Stimulated activated CD8-positive, alpha-beta memory T cell treated with anti-CD3 and anti-CD28 coated beads, Interleukin-12 subunit alpha, Interleukin-12 subunit beta, amount 100 ng/mL, for 1 hour (primary cell): ENCODE data around the gene LCN9.

Experiments
- DNase-seq: peaks from one replicate; pipeline ENCODE4 v3.0.0-alpha.2; 2020; ENCODE audit warnings: low read depth

Gene LCN9

DNA sequence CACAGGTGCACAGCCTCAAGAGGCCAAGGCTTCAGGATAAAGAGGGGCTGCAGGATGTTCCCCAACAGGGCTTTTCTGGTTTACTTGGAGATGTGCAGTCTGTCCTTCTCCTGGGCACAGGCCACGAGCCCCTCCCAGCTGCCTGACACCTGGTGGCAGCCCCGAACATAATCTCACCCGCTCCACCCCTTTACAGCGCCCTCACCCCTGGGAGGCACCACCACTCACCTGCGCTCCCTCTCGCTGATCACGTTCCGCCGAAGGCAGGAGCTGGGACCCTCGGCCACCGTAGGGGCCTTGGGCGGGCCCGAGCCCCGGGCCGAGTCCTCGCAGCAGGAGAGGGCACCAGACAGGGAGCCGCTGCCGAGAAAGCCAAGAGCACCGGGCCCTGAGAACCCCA, 35.7 kb downstream of the LCN9 start:
- DNase-seq = no peak

DNA sequence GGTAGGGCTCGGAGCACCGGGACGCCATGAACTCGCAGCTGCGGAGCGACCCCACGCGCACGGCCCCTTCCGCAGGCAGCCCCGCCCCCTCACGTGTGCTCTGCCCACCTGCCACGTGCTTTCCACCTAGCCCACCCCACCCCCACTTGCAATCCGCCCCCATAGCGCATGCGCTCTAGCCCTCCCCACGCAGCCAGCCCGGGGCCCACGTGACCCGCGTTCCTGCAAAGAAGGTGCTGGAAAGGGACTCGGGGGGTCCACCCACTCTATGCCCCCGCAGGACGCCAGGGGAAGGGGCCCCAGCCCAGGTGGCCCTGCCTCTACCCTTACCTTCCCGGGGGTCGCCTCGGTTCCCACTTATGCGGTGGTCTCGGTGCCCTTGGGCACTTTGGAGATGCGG, 36.3 kb downstream of the LCN9 start, which contains the start of gene SOHLH1:
SOHLH1 (minus strand) TSS at position 42 of the 400 bp plus-strand sequence; CDS start at position 28, 14 bp downstream.
- DNase-seq = no peak

DNA sequence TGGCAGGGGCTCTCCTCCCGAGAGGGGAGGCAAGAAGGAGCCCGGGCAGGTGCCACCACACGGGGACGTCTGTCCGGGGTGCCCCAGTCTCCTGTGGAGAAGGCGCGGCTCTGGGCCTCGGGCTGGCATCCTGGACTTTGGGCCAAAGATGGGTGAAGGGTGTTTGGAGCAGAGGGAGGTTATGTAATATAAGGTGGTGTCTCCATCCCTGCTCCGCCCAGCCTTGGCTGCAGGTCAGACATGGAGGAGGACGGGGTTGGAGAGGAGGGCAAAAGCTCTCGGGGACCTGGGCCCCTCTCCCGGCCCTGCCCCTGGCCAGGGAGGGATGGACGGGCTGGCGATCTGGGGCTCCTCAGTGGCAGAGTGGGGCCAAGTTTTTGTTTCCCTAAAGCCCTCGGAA, 37.4 kb downstream of the LCN9 start:
- no peak for DNase-seq

DNA sequence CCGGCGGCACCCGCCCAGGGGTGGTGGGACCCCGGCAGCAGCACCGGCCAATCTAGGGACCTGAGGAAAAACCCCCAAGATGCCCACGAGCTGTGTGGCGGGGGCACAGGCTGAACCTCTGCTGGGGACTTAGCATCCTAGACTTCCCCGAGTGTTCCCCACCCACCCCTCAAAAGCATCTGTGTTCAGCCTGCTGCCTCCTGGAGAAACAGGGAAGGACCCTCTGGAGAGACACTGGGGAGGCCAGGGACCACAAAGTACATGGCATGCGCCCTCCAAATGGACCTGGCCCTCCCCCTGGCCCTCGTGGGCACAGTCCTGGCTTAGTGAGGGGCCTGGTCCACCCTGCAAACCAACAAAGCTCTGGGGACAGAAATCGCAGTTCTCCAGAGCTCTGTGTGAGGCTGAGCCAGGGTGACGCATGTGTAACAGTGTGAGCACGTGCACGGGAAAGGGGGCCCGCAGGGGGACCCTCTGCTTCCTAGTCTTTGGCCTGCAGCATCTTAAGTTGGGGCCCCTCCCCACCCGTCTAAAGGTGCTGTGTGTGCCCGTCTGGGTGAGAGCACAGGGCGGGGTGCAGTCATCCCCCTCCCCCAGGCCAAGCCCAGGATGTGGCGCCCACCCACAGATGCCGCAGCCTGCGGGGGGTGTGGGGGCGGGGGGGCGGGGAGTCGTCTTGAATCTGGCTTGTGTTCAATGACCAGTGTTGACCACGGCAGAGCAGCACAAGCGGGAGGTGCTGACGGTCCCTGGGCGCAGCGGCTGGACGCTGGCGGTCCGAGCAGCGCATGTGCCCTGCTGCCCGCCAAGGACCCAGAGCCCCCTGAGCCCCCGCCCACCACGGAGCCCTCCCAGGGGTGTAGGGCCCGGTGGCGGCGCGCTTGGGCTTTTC, 38.2 kb downstream of the LCN9 start:
- DNase-seq = no peak

DNA sequence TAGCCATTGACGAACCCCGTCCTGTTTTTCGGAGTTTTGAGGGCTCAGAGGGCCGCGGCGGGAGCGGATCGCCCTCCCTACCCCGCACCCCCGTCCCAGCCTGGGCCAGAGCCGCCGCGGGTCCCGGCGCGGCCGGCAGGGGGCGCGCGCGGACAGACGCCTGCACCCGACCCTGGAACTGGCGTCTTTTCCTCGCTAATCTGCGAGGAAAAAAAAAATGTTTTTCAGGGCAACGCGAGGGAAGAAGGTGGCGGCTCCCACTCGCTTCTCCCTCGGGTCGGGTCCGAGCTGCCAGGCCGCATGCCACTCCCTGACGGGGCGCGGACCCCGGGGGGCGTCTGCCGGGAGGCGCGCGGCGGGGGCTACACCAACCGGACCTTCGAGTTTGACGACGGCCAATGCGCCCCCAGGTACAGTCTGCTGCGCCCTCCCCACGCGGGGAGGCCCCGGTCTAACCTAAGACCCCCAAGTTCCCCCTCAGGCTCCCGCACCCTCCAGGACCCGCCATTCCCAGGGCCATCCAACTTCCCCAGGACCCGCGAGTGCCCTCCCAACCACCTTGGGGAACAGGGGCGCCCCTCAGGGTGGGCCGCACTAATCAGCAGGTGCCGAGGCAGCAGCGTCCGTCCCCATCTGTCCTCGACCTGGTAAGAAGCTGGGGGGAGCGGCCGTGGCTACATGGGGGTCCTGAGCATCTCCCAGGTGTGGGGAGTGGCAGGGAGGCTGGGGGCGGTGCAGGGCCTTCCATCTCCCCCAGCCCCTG, 39.0 kb downstream of the LCN9 start, which contains the start of gene KCNT1:
KCNT1 (plus strand) TSS at position 227 of the 763 bp plus-strand sequence; CDS start at position 301, 74 bp downstream.
- peak; percentile 21 for DNase-seq

DNA sequence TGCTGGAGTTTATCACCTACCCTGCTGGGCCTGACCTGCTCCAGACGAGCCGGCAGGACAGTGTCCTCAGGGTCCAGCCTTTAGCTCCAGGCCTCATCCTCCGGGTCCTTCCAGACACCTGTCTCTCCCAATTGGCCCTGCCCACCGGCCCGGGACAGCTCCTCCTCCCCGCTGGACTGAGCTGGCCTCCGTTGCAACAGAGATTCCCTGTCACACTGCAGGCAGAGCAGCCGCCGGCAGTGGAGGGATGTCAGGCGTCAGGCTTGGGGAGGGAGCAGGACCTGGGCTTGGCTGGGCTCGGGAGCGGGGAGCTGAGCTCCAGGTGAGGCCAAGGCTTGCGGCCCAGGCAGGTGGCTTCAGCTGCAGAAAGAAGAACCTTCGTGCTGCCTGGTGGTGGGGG, 40.6 kb downstream of the LCN9 start:
- DNase-seq = no peak

DNA sequence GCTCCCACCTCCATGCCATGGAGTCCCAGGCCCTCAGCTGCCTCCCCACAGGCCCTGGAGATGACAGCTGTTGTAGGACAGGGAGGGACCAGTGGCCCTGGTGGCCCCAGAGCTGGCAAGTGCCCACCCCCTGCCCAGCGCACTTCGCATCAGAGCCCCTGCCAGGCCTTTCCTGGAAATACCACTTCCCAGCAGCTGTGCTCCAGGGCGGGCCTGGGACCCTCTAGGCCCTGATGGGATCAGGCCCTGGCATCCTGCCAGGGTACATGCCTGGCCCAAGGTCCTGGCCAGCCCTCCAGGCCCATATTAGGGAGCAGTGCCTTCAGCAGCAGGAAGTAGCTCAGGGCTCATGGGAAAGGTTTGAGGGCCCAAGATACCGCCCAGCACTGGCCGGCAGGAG, 41.4 kb downstream of the LCN9 start:
- DNase-seq = no peak

DNA sequence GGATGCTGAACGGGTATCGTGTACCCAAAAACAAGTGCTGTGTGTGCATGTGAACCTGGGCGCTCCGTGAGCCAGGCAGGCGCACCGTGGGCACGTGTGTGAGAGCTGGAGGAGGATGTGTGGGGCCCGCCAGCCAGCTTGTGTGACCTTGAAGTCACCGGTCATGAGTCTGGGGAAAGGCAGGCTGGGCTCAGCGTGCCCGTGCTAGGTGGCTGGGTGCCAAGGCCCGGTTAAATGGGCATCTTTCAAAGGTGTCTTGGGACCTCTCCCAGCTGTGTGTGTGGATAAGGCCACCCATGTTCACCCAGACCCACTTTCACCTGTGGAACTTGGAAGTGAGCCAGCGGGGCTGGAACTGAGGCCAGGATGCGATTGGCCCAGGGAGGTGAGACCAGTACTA, 42.3 kb downstream of the LCN9 start:
- no peak for DNase-seq

DNA sequence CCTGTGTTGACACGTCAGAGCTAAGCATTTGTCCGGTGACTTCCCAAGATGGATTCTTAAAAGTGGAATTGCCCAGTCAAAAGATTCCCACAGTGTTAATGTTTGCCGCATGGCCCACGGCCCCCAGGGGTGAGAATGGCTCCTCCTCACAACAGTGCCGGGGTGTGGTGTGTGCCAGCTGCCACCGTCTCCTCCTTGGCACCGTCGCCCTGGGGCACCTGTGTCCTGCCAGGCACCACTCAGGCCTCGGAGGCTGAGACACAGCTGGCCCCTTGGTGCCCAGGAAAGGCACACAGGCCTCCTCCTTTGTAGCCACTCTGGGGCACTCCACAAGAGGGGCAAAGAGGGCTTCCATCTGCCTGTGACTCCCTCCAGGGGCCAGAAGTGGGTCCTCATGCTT, 43.2 kb downstream of the LCN9 start:
- DNase-seq = no peak

DNA sequence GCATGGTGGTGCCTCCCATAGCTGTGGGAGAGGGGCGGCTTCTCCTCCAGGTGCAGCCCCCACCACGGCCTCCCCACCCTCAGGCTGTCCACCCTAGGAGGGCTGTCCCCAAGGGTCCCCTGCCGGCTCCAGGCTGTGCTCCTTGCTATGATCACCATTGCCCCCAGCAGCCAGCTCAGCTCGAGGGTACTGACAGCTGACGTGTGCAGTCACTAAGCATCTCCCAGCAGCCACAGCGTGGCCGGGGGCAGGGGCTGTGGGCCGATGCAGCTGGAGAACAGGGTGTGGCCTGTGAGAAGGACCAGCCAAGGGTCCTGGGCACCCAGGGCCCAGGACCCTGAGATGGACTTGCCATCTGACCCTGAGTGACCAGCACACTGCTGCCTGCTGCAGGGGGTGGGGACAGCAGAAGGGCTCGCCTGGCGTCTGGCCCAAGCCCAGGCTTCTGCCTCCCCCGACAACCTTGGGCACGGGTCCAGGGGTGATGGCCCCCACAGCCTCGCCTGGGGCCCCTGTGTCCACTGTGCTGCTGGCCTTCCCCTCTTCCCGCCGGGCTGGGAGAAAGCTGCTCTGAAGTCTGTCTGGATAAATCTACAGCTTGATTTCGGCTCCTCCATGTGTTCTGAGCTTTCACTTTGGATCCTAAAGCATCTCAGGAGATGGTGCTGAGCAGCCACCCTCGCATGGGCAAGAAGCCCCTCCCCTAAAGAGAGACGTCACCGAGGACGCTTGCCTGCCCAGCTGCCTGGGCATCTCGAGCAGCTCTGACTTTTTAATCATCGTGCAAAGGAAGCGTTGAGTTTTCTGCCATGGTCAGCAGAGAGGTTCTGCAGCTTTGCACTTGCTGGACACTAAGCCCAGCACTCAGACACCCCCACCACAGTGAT, 44.4 kb downstream of the LCN9 start:
- no peak for DNase-seq

DNA sequence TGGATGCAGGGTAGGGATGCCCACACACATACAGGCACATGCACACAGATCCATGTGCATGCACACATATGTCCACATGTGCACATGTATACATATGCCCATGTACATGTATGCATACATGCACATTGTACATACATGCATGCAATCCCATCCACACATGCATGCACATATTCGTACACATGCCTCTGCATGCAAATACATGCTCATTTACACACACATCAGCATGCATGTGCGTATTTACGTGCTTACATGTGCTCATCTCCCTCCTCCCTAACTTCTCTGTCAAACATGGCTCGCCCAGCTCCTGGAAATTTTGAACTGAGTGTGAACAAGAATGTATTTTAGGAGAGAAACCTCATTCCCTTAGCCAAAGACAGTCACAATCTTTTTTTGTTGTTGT, 45.1 kb downstream of the LCN9 start:
- no peak for DNase-seq

DNA sequence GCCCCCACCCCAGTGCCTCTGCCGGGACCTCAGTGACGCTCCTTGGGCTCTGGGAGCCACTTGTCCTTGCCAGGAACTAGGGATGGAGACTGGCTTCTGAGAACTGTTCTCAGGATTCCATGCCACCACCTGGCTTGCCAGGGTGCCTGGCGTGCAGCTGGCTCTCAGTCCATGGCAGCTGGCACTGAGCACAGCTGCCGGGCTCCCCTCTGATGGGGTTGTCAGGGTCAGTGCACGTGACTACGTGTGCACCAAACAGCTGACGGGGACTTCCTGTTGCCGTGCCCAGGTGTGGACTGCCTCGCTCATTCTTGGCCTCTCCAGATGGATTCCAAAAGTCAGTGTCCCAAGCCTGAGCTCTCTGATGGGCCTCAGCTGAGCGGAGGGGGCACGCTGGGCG, 48.3 kb downstream of the LCN9 start:
- no peak for DNase-seq

DNA sequence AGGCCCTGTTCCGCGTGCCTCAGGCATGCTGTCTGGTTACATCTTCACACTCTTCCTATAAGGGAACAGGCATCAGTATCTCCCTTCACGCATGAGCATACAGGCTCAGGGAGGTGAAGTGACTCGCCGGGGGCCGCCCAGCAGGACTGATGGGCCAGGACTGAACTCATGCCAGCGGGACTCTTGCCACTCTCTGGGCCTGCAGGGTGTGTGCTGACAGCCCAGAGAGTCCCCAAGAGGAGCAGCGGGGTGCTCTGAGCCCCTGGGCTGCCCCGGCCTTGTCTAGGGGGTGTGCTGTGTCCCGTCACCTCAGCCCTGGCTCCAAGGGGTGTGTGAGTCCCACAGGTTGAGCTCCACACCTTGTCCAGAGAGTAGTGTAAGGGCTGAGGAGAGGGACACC, 48.8 kb downstream of the LCN9 start:
- no peak for DNase-seq

DNA sequence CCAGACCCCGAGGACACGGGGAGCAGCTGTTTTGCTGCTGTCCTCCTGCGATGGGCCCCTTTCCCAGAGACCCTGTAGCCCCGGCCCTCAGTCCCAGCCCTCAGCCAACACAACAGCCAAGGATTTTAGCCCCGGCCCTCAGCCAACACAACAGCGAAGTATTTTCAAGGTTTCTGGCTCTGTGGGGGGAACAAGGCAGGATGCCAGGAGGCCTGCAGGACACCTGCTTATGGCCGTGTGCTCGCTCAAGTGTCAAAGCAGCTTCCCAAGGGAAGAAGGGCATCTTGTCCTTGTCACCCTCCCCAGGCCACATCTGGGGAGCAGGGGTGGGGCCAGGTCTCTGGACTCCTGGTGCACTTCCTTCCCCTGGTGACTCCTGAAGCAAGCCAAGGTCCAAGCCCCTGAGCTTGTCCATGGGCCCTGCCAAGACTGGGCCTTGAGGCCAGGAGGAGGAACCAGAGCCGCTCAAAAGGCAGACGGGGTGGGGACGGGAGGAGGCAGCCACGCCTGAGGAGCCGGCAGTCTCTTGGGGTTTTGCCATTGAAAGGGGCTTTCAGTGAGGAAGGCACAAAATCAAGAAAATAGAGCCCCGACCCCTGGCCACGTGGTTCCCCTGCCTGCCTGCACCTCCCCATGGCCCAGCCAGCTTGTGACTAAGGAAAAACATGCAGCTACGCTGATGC, 49.6 kb downstream of the LCN9 start:
- DNase-seq = no peak

DNA sequence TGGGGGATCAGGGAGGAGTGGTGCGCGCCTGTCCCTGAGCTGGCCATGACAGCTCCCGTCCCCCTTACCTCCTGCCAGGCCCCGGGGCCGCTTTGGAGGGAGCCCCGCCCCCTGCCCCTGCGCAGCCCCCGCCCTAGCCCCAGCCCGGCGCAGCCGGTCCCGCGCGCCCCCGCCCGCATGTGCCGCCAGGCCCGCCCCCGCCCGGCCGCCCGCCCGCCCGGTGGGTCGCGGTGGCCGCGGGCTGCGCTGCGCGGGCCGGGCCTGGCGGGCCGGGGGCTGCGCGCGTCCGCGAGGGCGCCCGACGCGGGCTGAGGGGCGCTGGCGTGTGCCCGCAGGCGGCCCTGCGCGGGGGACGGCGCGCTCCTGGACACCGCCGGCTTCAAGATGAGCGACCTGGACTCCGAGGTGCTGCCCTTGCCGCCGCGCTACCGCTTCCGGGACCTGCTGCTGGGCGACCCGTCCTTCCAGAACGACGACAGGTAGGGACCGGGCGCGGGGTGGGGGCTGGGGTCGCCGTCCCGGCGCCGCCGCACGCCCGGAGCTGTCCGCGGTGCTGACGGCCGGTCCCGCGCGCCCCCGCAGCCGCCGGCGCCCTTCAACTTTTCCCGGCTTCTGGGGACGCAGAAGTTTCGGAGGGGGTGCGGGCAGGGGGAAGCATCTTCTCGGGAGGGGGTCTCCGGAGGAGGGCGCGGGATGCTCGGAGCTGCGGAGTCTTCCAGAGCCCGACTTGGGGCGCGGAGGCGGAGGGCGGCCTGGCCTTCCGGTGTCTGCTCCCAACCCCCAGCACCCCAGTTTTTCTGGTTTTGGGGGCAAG, 51.3 kb downstream of the LCN9 start:
- DNase-seq = no peak

DNA sequence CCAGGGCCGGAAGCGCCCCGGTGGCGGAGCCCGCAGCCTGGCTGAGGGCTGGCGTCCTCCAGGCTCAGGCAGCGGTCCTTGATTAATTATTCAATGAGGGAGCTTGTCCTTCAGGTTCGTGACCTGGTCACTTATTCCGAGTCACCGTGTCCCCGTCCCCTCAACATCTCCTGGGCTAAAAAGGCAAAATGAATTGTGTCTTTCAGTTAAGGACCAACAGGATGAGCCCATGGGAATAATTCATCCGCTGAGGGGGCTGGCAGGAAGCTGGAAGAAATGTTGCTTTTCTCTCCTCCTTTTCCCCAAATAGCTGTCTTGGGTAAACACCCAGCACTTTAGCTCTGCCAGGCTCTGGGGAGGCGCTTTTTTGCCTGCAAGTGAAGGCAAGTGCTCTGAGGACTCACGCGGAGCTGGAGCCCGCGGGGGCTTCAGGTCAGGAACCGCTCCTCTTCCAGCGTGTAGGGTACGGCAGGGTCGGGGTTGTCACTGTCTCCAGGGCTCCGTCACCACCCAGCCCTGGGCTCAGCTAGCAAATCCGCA, 52.0 kb downstream of the LCN9 start:
- no peak for DNase-seq

DNA sequence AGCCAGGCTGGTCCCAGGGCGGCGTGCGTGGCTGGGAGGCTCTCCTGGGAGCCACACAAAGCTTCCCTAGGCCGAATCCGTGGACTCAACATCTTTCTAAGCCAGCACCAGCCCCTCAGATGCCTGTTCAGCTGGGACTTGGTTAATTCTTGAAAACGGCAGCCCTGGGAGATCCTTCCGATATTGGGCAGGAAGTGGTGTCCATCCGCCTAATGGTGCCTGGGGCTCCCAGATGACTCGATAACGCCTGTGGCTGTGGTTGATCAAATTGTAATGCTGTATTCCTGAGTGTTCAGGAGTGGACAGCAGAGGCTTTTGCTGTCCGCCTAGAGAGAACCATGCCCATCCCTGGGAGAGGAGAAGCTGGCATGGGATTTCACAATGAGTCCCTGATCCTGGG, 52.9 kb downstream of the LCN9 start:
- no peak for DNase-seq
